B cell (primary cell): ENCODE measurements around the gene CBX5. TPM values are rescaled to one million over a fixed set of nuclear protein-coding genes. Genes with fewer than 3 reads are reported as not detected.
"Not testable (repeated sequence)": the region's sequence is repeated elsewhere in the genome, so short reads cannot be mapped to it uniquely, and the experiment has no call there.

Experiments
- ATAC-seq: fragments of 200-7000 bp; cut with Tn5 transposase; one replicate; pipeline ENCODE4 v1.10.0; 2021; ENCODE audit warnings: low read depth, mild to moderate bottlenecking, moderate number of reproducible peaks, moderate library complexity
- CTCF ChIA-PET: fragments of 350-600 bp; sonication (Branson Sonifier 250); formaldehyde crosslinking; loops from one replicate; lab custom pipeline; 2021; ENCODE audit warnings: antibody characterized with exemption, inconsistent platforms; lab: Charles Lee
- POLR2A ChIA-PET: fragments of 350-600 bp; sonication (Branson Sonifier 250); formaldehyde crosslinking; loops from one replicate; lab custom pipeline; 2021; ENCODE audit warnings: antibody characterized with exemption; lab: Charles Lee
- DNase-seq: peaks from one replicate; pipeline ENCODE4 v3.0.0; 2013
- H2AFZ ChIP-seq: 2 replicates; pipeline ENCODE4 v1.6.1; 2012; ENCODE audit warnings: mild to moderate bottlenecking, low read depth, low read length; ENCODE audit not compliant: insufficient read depth, poor library complexity, severe bottlenecking
- H3K27ac ChIP-seq, 2 donors: 1 replicate in 1 of 2; 2 replicates in 1 of 2; pipeline ENCODE4 v1.5.1; 2012 to 2013; ENCODE audit warnings: low read length in 2 of 2, mild to moderate bottlenecking in 2 of 2, moderate library complexity in 1 of 2
- H3K27me3 ChIP-seq, 4 experiments: fragments of 200-600 bp in 1 of 4; sonication (generic) in 1 of 4; replicated peaks in 1 of 4; 1 replicate in 2 of 4; 2 replicates in 2 of 4; pipeline versions ENCODE4 v1.6.1 to v1.7.0; 2013 to 2016; ENCODE audit warnings: low read length in 3 of 4, mild to moderate bottlenecking in 2 of 4, mixed read lengths in 1 of 4, moderate library complexity in 1 of 4; ENCODE audit not compliant: insufficient read depth in 4 of 4, control insufficient read depth in 3 of 4; ENCODE audit errors: control extremely low read depth in 1 of 4
- H3K36me3 ChIP-seq, 2 experiments: replicated peaks in 1 of 2; 1 replicate in 1 of 2; 2 replicates in 1 of 2; pipeline versions ENCODE4 v1.6.1 to v1.7.1; 2013; ENCODE audit warnings: low read length in 1 of 2; ENCODE audit not compliant: insufficient read depth in 2 of 2, control insufficient read depth in 1 of 2; ENCODE audit errors: control extremely low read depth in 1 of 2, extremely low read depth in 1 of 2
- H3K4me1 ChIP-seq, 2 donors: fragments of 200-600 bp in 1 of 2; sonication (generic) in 1 of 2; 1 replicate in 1 of 2; 2 replicates in 1 of 2; pipeline versions ENCODE4 v1.5.1 to v1.6.1; 2013 to 2017; ENCODE audit warnings: low read length in 2 of 2; ENCODE audit not compliant: control insufficient read depth in 2 of 2, insufficient read depth in 2 of 2
- H3K4me2 ChIP-seq: replicated peaks from 2 replicates; pipeline ENCODE3; 2012; ENCODE audit warnings: mild to moderate bottlenecking, low read depth, low read length; ENCODE audit not compliant: poor library complexity, severe bottlenecking
- H3K4me3 ChIP-seq, 5 experiments: fragments of 200-600 bp in 1 of 5; sonication (generic) in 1 of 5; 1 replicate in 3 of 5; 2 replicates in 2 of 5; pipeline versions ENCODE4 v1.5.1 to v1.7.0; 2011 to 2016; ENCODE audit warnings: low read length in 4 of 5, mild to moderate bottlenecking in 4 of 5, low read depth in 2 of 5, control low read depth in 1 of 5, moderate library complexity in 1 of 5; ENCODE audit not compliant: insufficient read depth in 1 of 5; ENCODE audit errors: control extremely low read depth in 1 of 5, extremely low read depth in 1 of 5
- H3K79me2 ChIP-seq: fragments of 200-600 bp; sonication (generic); one replicate; pipeline ENCODE4 v1.6.0; 2016; ENCODE audit warnings: low read length; ENCODE audit not compliant: control insufficient read depth, insufficient read depth
- H3K9ac ChIP-seq: fragments of 200-600 bp; sonication (generic); 2 replicates; pipeline ENCODE4 v1.6.1; 2017; ENCODE audit warnings: mild to moderate bottlenecking, low read length, moderate library complexity
- H3K9me3 ChIP-seq, 3 donors: one replicate each; pipeline versions ENCODE4 v1.6.1 to v1.7.1; 2013; ENCODE audit warnings: low read length in 2 of 3; ENCODE audit not compliant: control insufficient read depth in 2 of 3, insufficient read depth in 1 of 3; ENCODE audit errors: control extremely low read depth in 1 of 3
- H4K20me1 ChIP-seq: 2 replicates; pipeline ENCODE4 v1.6.0; 2012; ENCODE audit warnings: mild to moderate bottlenecking, low read length; ENCODE audit not compliant: insufficient read depth, control insufficient read depth, poor library complexity, severe bottlenecking
- H3K27ac Mint-ChIP-seq: one replicate; pipeline ENCODE4 v1.8.0; 2021; ENCODE audit warnings: mixed read lengths
- H3K27me3 Mint-ChIP-seq: one replicate; pipeline ENCODE4 v1.8.0; 2021; ENCODE audit warnings: mixed read lengths
- H3K4me1 Mint-ChIP-seq: one replicate; pipeline ENCODE4 v1.8.0; 2021; ENCODE audit warnings: mixed read lengths
- H3K4me3 Mint-ChIP-seq: one replicate; pipeline ENCODE4 v1.8.0; 2021; ENCODE audit warnings: mixed read lengths
- H3K9me3 Mint-ChIP-seq: one replicate; pipeline ENCODE4 v1.8.0; 2022; ENCODE audit warnings: mixed read lengths; ENCODE audit not compliant: insufficient read depth
- CTCF ChIP-seq: fragments of 200-600 bp; IDR thresholded peaks from one replicate; pipeline ENCODE4 v1.8.0; 2022; ENCODE audit warnings: antibody characterized with exemption, mild to moderate bottlenecking
- EZH2 ChIP-seq: IDR thresholded peaks from 2 replicates; pipeline ENCODE4 v1.6.1; 2012; ENCODE audit warnings: borderline replicate concordance, low read depth, mild to moderate bottlenecking, moderate library complexity, low read length; ENCODE audit not compliant: insufficient read depth, poor library complexity, severe bottlenecking
- WGBS: methylation state at CpG from one replicate; pipeline ENCODE4 v1.1.5; 2013; ENCODE audit warnings: missing lambda C conversion rate; ENCODE audit not compliant: insufficient coverage; 5-methylcytosine and 5-hydroxymethylcytosine counted together
- intact Hi-C: fragments of 100-400 bp; cut with micrococcal nuclease; formaldehyde crosslinking; loops from one replicate; pipeline ENCODE4 v1.10.0; 2022
- polyA plus RNA-seq: library from polyadenylated mRNA; depleted of rRNA; stranded (reverse); fragments of >200 nt; gene quantifications from 2 replicates; pipeline ENCODE4 v1.2.3, GENCODE V29; 2012
- total RNA-seq, 2 donors: library from RNA; stranded (reverse); fragments of 120-200 nt in 1 of 2; gene quantifications; 1 replicate in 1 of 2; 2 replicates in 1 of 2; pipeline versions ENCODE4 v1.2.3 to v1.2.4, GENCODE V29; 2013 to 2022

CBX5 gene
- total and polyA plus RNA-seq, 2 donors (not counting 1 experiment from before 2014, with no cell fraction given): 10.5 to 66.2 TPM

GRCh38 chr12:54328595-54329337, 48.8 kb upstream of the CBX5 start:
- Histone ChIP-seq H3K4me3 (no peak overlapping the region), H3K79me2 (peaks cover 79% of the 10 kb centered on the region), H2AFZ (no peak overlapping the region), H3K27me3 (no peaks in the 10 kb centered on the region), H4K20me1 (peaks cover 12% of the 10 kb centered on the region), H3K4me2 (no peak overlapping the region), H3K4me1 (peaks cover 14 to 16% of the 10 kb centered on the region in 2 donors), H3K9ac (no peak overlapping the region), H3K36me3 (peaks cover 0 to 21% of the 10 kb centered on the region in 2 experiments), H3K27ac (no peak overlapping the region), H3K9me3 (no peaks in the 10 kb centered on the region)
- Mint-ChIP-seq H3K9me3 (no peaks in the 10 kb centered on the region), H3K4me3 (no peak overlapping the region), H3K4me1 (peaks cover 46% of the 10 kb centered on the region), H3K27ac (no peak overlapping the region), H3K27me3 (no peaks in the 10 kb centered on the region)
- no peak for TF ChIP-seq EZH2
- no peak for TF ChIP-seq CTCF
- CTCF ChIA-PET: interaction anchor here (1.2 to 2.0 kb wide), 3 partner anchors 8 to 48 kb away, joined by 3 to 6 read pairs (median 3); partner anchors contain the start of gene HNRNPA1
- WGBS: 100% methylated on average over 3 of the region's 6 CpGs
- intact Hi-C loops: no loop called here
- DNase-seq: no peak
- POLR2A ChIA-PET: no interaction called here
- ATAC-seq: no peak

GRCh38 chr12:54325442-54326109, 45.7 kb upstream of the CBX5 start:
- Histone ChIP-seq H3K4me1 (peaks cover 10 to 12% of the 10 kb centered on the region in 2 donors), H3K4me2 (peak overlapping the region; percentile 81), H3K9ac (peak overlapping the region; percentile 86), H2AFZ (peak overlapping the region; percentile 85), H3K79me2 (peaks cover 49% of the 10 kb centered on the region), H3K36me3 (peaks cover 0 to 12% of the 10 kb centered on the region in 2 experiments), H3K4me3 (peak overlapping the region; percentile 54 to 97 (median 87)), H3K27ac (peak overlapping the region; percentile 76 to 89)
- 75% methylated on average over 8 of the region's 22 CpGs for WGBS
- not testable (repeated sequence) for H3K9me3 ChIP-seq, H4K20me1 ChIP-seq, ATAC-seq, DNase-seq, H3K27me3 ChIP-seq, H3K9me3 Mint-ChIP-seq, H3K27me3 Mint-ChIP-seq
- intact Hi-C loops: loop anchor here (1.0 to 2.0 kb wide), 5 partner anchors 34 to 136 kb away; no protein-coding TSS in a partner anchor
- ChIA-PET POLR2A (interaction anchor here (0.6 to 1.9 kb wide), 12 partner anchors 24 to 873 kb away, joined by 3 to 23 read pairs (median 4); partner anchors contain the start of genes CBX5 and HNRNPA1), CTCF (interaction anchor here (0.6 to 7.8 kb wide), 22 partner anchors 9 to 173 kb away, joined by 3 to 61 read pairs (median 7); partner anchors contain the start of genes CBX5, HNRNPA1 and NFE2)
- H3K4me1 Mint-ChIP-seq: peaks cover 35% of the 10 kb centered on the region
- peak overlapping the region; percentile 96 for H3K27ac Mint-ChIP-seq
- peak overlapping the region; percentile 94 for H3K4me3 Mint-ChIP-seq
